NCI-H526 treated with DMSO at 0.1 percent for 48 hours (cell line): ENCODE data around the gene DCTN3.
A peak's percentile ranks its signal among the peaks of the same experiment; 100 is the strongest.

ENCODE experiments used
- DNase-seq: peaks from one replicate; lab custom pipeline; 2025; lab: John Stamatoyannopoulos, UW

The DCTN3 gene

DNA sequence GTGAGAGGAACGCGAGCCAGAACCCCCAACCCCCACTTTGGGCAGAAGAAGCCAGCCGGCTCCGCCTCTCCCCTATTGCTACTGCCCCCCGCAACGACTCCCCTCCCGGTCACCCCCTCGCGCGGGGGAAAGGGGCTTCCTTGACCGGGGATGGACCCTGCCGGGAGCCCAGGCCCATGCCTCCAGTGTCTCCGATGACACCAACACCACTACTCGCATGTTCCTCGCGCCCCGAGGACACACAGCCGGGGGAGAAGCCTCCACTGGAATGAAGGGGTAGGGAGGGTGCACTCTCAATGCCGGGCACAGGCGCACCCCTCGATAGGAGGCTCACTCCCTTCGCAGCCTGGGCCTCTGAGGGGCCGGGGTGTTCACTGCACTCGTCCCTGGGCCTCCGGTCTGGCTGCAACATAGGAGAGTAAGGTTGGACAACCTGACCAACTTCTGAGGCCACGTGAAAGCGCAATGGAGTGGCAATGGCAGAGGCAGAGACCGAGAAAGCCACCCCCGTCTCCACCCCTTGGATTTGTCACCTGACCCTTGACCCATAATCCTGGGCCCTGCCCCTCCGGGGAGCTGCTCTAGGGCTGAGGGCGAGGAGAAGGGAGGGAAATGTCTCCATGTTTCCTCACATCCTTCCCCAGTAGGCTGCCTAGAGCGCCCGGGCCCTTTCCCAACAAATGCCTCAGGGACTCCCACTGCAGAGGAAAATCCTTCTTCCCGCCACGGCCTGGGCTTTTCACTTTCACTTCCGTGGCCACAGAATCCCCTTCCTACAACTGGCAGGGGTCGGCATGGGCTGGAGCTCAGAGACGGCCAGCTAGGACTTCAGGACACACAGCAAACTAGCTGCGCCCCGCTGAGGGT is 29.7 kb downstream of the DCTN3 start:
- no peak for DNase-seq

DNA sequence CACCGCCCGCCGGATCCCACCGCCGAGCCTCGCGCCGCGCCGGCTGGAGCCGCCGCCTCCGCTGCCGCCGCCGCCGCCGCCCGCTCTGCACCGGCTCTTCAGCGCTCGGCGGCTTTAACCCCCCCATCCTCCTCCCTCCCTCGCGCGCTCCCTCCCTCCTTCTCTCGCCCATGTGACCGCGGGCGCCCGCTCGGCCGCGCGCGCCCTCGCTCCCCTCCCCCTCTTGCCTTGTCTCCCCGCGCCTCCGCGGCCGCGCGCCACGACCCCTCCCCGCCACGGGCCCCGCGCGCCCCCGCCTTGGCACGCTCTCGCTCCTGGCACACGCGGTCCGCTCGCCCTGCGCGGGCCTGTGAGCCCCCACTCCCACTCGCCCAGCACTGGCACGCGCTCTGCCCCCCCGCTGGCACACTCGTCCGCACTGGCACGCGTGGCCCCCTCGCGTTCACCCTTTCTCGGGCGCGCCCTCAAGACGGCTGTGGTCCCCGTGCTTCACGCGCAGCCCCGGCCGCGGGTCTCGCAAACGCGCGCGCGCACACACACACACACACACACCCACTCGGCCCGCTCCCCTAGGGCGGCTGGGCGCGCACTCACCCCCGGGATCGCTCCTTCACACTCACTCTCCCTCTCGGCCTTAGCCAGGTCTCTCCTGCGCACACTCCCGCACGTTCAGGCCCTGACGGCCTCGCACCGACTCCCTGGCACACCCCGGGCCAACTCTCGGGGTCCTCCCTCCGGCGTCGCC is 30.5 kb downstream of the DCTN3 start, which contains the start of gene CNTFR:
CNTFR (minus strand) TSS at position 89 of the 745 bp plus-strand sequence. CDS start 20,743 bp downstream, outside the sequence.
- DNase-seq = peak; percentile 58

- no peak for DNase-seq
Observed at GRCh38 chr9:34588671-34589635, 31.3 kb downstream of the DCTN3 start.

- DNase-seq = no peak
Observed at GRCh38 chr9:34587271-34587670, 33.0 kb downstream of the DCTN3 start.

DNA sequence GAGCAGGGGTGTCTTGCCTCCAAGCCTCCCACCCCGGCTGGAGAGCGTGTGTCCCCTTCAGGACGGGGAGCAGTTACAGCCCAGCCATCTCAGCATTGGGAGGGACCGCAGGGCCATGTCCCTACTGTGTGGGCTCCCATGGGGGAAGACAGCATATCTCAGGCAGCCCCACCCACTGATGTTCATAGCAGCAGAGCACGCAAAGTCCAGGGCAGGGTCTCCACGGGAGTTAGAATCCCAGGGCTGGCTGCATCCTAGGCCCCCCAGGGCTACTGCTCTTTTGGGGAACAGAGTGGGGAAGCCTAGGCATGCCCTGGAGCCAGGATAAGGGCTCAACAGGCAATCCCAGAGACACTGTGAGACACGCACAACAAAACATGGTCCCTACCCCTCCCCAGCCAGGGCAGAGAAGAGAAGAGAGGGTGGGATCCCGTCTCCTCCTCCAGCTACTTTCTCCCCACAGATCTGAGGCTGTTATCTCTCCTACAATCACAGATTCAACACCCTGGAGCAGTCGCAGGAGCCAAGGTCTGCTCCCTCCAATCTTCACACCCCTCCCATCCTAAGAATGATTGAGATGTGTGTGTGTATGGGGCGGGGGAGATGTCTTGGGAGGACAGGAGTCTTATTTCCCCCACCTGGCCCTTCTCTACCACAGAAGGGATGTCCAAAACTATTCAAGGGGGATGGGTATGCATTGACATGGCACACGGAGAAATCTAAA is 34.2 kb downstream of the DCTN3 start:
- no peak for DNase-seq

DNA sequence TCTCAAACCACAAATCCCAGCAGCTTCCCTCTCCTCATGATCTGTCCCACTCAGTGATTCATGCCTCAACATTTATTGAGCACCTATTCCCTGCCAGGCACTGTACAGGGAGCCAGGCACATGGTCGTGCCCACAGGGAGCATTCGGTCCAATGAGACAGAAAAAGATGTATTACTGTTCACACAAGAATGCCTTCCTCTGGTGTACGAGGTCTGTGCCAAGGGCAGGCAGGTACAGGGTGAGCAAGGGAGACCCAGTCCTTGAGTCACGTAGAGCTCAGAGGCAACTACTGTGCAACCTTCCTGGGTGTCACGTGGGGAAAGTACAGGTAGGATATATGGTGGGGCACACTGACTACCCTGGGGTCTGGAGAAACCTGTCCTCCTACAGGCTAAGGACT is 35.3 kb downstream of the DCTN3 start:
- DNase-seq = no peak

- no peak for DNase-seq
Observed at GRCh38 chr9:34582787-34583186, 37.5 kb downstream of the DCTN3 start.

DNA sequence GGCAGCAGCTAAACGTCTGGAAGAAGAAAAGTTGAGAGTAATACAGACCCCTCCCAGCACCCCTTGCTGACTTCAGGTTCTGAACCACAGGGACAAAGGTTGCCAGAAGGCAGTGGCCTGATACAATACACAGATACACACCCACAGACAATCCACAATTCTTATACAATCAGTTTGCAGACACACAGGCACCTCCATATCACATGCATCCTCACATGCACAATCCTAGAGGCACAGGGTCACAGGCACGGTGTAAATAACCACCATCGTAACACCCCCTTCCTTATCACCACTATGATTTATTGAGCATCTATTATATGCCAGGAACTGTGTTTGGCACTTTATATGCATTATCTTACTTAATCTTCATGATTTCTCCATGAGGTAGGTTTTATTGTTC is 39.0 kb downstream of the DCTN3 start:
- no peak for DNase-seq

DNA sequence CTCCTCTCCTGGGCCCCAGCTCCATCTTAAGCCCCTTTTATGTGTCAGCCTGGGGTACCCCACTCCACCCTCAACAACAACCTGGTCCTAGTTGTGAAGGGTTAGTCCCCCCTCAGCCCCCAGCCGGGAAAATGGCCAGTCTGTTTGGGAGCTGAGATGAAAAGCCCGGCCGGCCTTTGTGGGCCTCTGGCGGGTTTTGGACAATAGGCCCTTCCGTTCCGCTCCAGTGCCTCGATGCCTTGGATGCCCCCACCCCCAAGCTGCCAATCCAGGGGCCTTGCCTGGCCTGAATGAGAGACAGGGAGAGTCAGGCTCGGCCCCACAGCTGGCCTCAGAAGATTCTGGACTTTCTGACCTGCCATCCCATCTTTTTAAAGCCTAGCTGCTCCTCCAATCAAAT is 39.9 kb downstream of the DCTN3 start:
- DNase-seq = no peak

DNA sequence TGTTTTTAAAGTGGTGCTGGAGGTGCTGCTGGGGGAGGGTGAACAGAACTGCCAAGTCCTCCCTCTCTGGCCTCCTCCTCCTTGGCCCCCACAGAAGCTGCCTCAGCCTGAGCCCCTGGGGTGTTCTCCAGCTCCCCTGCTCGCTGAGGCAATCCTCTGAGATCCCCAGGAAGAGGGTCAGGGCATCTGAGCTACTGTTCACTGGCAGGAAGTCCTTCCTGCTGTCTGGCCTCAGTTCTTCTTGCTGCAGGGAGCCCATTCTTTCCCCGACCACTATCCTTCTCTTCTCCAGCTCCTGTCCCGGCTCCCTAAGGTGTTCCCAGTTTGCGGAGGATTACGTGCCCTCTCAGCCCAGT is 40.5 kb downstream of the DCTN3 start:
- DNase-seq = no peak

GRCh38 chr9:34579104-34579807 is 41.0 kb downstream of the DCTN3 start:
- no peak for DNase-seq

DNA sequence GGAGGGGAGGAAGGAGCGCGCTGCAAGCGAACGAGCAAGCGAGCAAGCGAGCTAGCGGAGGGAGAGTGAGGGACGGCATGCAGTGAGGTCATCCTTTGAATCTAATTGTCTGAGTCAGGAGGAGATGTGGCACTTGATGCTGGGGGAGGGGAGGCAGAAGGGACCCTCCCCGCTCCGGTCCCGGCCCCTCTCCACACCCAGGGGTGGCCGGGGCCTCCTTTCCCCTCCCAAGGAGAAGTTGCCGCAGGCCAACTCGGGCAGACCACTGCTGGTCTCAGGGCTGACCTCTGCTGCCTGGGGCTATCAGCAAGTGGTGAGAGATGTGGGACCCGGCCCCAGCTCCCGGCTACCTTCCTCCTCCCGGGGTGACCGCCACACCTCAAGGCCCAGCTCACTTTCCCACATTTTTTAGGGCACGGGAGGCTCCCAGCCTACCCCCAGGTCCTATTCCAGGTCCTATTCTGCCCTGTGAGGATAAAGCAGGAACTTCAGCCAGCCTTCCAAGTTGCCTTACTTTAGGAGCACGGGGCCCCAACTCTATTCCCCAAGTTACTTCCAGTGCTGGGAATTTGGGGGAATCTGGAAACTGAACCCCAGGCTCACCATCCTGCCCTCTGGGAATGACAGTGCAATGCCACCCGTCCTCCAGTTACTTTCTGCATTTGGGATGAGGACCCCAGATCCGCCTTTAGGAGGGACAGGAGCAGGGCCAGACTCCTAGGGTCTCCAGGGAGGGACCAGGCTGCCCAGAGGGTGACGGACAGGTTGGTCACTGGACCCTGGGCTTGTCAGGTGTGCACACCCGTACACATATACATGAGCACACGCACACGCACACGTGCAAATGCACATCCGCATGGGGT is 41.8 kb downstream of the DCTN3 start:
- no peak for DNase-seq

DNA sequence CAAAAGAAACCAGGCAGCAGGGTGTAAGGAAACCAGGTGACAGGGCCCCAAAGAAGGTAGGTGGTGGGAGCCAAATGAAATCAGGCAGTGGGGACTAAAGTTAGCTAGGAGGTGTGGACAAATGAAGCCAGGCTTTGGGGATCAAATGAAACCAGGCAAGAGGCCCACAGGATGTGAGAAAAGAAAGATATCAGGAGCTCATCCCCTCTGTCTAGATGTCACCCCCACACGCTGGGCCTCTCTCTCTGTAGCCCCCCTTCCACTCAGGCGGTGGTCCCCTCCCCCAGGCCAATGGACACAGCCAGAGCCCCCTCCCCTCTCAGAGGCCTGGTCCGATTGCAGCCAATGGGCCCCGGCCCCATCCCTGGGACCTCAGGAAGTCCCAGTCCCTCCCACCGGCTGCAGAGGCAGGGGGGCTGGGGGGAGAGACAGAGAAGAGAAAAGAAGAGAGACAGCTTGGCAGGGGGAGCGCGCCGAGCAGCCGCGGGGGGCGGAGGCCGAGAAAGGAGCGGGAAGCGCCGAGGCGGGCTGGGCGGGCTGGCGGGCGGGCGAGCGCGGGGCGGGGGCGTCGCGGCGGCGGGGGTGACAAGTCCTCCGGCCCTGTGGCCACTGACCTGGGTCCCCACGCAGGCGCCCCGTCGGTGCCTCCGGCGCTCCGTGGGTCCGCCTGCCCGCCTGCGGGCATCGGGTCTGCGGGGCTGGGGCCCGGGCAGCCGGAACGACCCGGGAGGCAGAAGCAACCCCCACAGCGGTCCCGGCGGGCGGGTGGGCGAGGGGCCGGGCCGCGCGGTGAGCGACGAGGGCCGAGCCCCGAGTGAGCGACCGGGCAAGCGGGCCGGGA is 42.7 kb downstream of the DCTN3 start:
- DNase-seq = no peak

GRCh38 chr9:34576597-34577399 is 43.5 kb downstream of the DCTN3 start:
- DNase-seq = no peak

DNA sequence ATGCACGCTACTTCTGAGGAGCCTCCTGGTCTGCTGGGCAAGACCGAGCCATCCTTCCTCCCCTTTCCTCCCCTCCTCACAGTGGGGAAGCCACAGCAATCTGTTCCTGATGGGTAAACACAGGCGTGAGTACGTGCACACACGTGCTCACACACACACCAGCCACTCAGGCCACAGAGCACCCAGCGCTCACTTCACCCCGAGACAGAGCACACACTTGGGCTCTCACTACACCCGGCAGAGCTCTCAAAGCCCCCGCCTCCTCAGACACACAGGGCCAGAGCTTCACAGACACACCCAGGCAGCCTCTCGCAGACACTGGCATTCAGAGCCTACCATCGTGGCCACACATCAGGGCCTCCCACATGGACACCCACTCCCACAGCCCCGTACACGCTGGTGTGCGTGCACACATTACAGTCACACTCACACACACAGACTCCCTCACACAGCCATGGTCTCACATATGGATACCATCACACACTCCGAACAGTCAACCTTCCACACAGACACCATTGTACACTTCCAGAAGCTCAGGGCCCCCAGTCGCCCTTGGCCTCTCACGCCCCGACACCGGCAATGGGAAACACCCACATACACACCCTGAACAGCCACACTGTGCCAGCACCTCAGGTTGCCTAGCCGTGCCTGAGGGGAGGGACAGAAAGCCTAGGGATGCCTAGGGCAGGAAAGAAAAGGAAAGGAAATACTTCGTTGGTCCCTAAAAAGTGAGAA is 44.3 kb downstream of the DCTN3 start:
- DNase-seq = no peak

GRCh38 chr9:34575241-34575640 is 45.1 kb downstream of the DCTN3 start:
- DNase-seq = no peak

DNA sequence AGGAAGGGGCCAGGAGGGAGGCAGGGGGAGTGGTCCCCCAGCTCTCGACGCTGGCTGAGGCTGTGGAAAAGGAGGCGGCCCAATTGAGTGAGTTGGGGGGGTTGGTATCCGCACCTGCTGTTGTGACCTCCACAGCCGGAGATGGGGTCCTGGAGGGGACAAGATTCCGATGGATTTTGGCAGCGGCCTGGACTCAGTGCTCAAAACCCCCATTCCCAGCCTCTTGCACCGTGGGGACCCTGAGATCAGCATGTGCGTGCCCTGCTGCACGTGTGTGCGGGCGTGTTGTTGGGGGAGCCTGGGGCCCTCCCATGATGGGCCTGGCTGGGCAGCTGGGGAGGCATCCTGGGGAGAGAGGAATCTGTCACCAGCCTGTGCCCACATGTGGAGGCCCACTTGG is 45.7 kb downstream of the DCTN3 start:
- no peak for DNase-seq
